SK-N-SH treated with all-trans-retinoic acid at 6 μM for 48 hours (cell line): ENCODE results near the gene FOXP3.
"Not testable (repeated sequence)": the region's sequence is repeated elsewhere in the genome, so short reads cannot be mapped to it uniquely, and the experiment has no call there.

Experiments used
- ATAC-seq: fragments of 200-7000 bp; cut with Tn5 transposase; 3 replicates; pipeline ENCODE4 v1.9.1; 2020; ENCODE audit warnings: mild to moderate bottlenecking, moderate library complexity
- BACH2 ChIP-seq: fragments of 250-450 bp; sonication (Bioruptor Pico); IDR thresholded peaks from 2 replicates; pipeline ENCODE4 v1.9.0; 2021; ENCODE audit warnings: mild to moderate bottlenecking, borderline replicate concordance
- CREB5 ChIP-seq: fragments of 250-450 bp; sonication (Bioruptor Pico); IDR thresholded peaks from 2 replicates; pipeline ENCODE4 v1.5.1; 2020; ENCODE audit warnings: low read depth, mild to moderate bottlenecking, moderate library complexity
- CSDC2 ChIP-seq: fragments of 250-450 bp; sonication (Bioruptor Pico); IDR thresholded peaks from 2 replicates; pipeline ENCODE4 v1.5.0; 2020; ENCODE audit warnings: mild to moderate bottlenecking, moderate library complexity
- CSRNP3 ChIP-seq: fragments of 250-450 bp; sonication (Bioruptor Pico); IDR thresholded peaks from 2 replicates; pipeline ENCODE4 v1.5.1; 2021; ENCODE audit warnings: mild to moderate bottlenecking, moderate library complexity
- ESRRG ChIP-seq: fragments of 250-450 bp; sonication (Bioruptor Pico); IDR thresholded peaks from 2 replicates; pipeline ENCODE4 v1.6.1; 2021; ENCODE audit warnings: mild to moderate bottlenecking
- GLIS3 ChIP-seq: fragments of 250-450 bp; sonication (Bioruptor Pico); IDR thresholded peaks from 2 replicates; pipeline ENCODE4 v1.5.0; 2020; ENCODE audit warnings: mild to moderate bottlenecking, moderate library complexity
- ISL1 ChIP-seq: fragments of 250-450 bp; sonication (Bioruptor Pico); IDR thresholded peaks from 2 replicates; pipeline ENCODE4 v2.1.2; 2022; ENCODE audit warnings: mild to moderate bottlenecking, moderate library complexity
- OSR1 ChIP-seq: fragments of 250-450 bp; sonication (Bioruptor Pico); IDR thresholded peaks from 2 replicates; pipeline ENCODE4 v1.8.0; 2022; ENCODE audit warnings: moderate library complexity, mild to moderate bottlenecking, inconsistent platforms
- PATZ1 ChIP-seq: fragments of 250-450 bp; sonication (Bioruptor Pico); IDR thresholded peaks from 2 replicates; pipeline ENCODE4 v1.8.0; 2020; ENCODE audit warnings: mild to moderate bottlenecking, moderate library complexity, borderline replicate concordance
- POU6F1 ChIP-seq: fragments of 250-450 bp; sonication (Bioruptor Pico); IDR thresholded peaks from 2 replicates; pipeline ENCODE4 v1.8.0; 2021; ENCODE audit warnings: low read depth, mild to moderate bottlenecking, moderate library complexity, borderline replicate concordance
- PPARA ChIP-seq: fragments of 250-450 bp; sonication (Bioruptor Pico); IDR thresholded peaks from 2 replicates; pipeline ENCODE4 v1.5.0; 2020; ENCODE audit warnings: mild to moderate bottlenecking, borderline replicate concordance
- RARB ChIP-seq: fragments of 250-450 bp; sonication (Bioruptor Pico); IDR thresholded peaks from 2 replicates; pipeline ENCODE4 v1.8.0; 2021; ENCODE audit warnings: mild to moderate bottlenecking, moderate library complexity
- SNAI2 ChIP-seq: fragments of 250-450 bp; sonication (Bioruptor Pico); IDR thresholded peaks from 2 replicates; pipeline ENCODE4 v1.5.0; 2020; ENCODE audit warnings: mild to moderate bottlenecking, moderate library complexity
- TCF4 ChIP-seq: fragments of 250-450 bp; sonication (Bioruptor Pico); IDR thresholded peaks from 2 replicates; pipeline ENCODE4 v1.8.0; 2021; ENCODE audit warnings: mild to moderate bottlenecking, moderate library complexity, borderline replicate concordance
- TOX ChIP-seq: fragments of 250-450 bp; sonication (Bioruptor Pico); IDR thresholded peaks from 2 replicates; pipeline ENCODE4 v1.8.0; 2021; ENCODE audit warnings: mild to moderate bottlenecking, moderate library complexity, borderline replicate concordance
- TSHZ2 ChIP-seq: fragments of 250-450 bp; sonication (Bioruptor Pico); IDR thresholded peaks from 2 replicates; pipeline ENCODE4 v1.5.0; 2020; ENCODE audit warnings: mild to moderate bottlenecking, moderate library complexity
- ZC3H10 ChIP-seq: fragments of 250-450 bp; sonication (Bioruptor Pico); IDR thresholded peaks from 2 replicates; pipeline ENCODE4 v1.5.1; 2021; ENCODE audit warnings: mild to moderate bottlenecking, moderate library complexity
- ZFP3 ChIP-seq: fragments of 250-450 bp; sonication (Bioruptor Pico); IDR thresholded peaks from 2 replicates; pipeline ENCODE4 v1.5.0; 2020; ENCODE audit warnings: mild to moderate bottlenecking, moderate library complexity
- ZFP30 ChIP-seq: fragments of 450-650 bp; formaldehyde crosslinking; IDR thresholded peaks from 2 replicates; pipeline ENCODE4 v1.5.0; 2022; ENCODE audit warnings: mild to moderate bottlenecking, moderate library complexity
- ZNF565 ChIP-seq: fragments of 450-650 bp; formaldehyde crosslinking; conservative IDR thresholded peaks from 2 replicates; pipeline ENCODE4 v1.5.0; 2020; ENCODE audit warnings: low read depth, mild to moderate bottlenecking, moderate library complexity
- ZNF70 ChIP-seq: fragments of 450-650 bp; formaldehyde crosslinking; IDR thresholded peaks from 2 replicates; pipeline ENCODE4 v1.5.0; 2020; ENCODE audit warnings: mild to moderate bottlenecking, moderate library complexity

Gene FOXP3

GRCh38 chrX:49300703-49301102, 36.2 kb upstream of the FOXP3 start (continued):
- TF ChIP-seq OSR1 (CRISPR knock-in tag) (no peak), GLIS3 (CRISPR knock-in tag) (no peak), CSRNP3 (CRISPR knock-in tag) (no peak), TCF4 (CRISPR knock-in tag) (no peak), ESRRG (CRISPR knock-in tag) (no peak), SNAI2 (CRISPR knock-in tag) (no peak)

GRCh38 chrX:49299293-49299692, 34.8 kb upstream of the FOXP3 start:
- not testable (repeated sequence) for ATAC-seq

GRCh38 chrX:49292400-49293362, 28.2 kb upstream of the FOXP3 start:
- no peak for TF ChIP-seq ZC3H10 (CRISPR knock-in tag)
- TF ChIP-seq CREB5 (CRISPR knock-in tag) = no peak
- no peak for TF ChIP-seq TCF4 (CRISPR knock-in tag)
- TF ChIP-seq BACH2 (CRISPR knock-in tag) = no peak
- TF ChIP-seq GLIS3 (CRISPR knock-in tag) = no peak
- TF ChIP-seq ZFP30 (CRISPR knock-in tag) = no peak
- TF ChIP-seq PPARA = no peak
- TF ChIP-seq ZFP3 (CRISPR knock-in tag) = no peak
- no peak for TF ChIP-seq RARB (CRISPR knock-in tag)
- TF ChIP-seq OSR1 (CRISPR knock-in tag) = no peak
- no peak for TF ChIP-seq ZNF565 (CRISPR knock-in tag)
- TF ChIP-seq ZNF70 = no peak
- no peak for TF ChIP-seq POU6F1
- no peak for TF ChIP-seq CSRNP3 (CRISPR knock-in tag)
- TF ChIP-seq, all 23 proteins: peak for 0
- ATAC-seq = no peak

GRCh38 chrX:49291615-49292337, 27.3 kb upstream of the FOXP3 start:
- no peak for TF ChIP-seq TOX (CRISPR knock-in tag)
- ATAC-seq = peak; percentile 96

GRCh38 chrX:49290215-49290614, 25.7 kb upstream of the FOXP3 start:
- no peak for ATAC-seq
- TF ChIP-seq ZFP30 (CRISPR knock-in tag) (no peak), RARB (CRISPR knock-in tag) (no peak), ZFP3 (CRISPR knock-in tag) (no peak), TSHZ2 (CRISPR knock-in tag) (no peak), TCF4 (CRISPR knock-in tag) (no peak), PATZ1 (CRISPR knock-in tag) (no peak), CSDC2 (CRISPR knock-in tag) (no peak), GLIS3 (CRISPR knock-in tag) (no peak), ISL1 (no peak), OSR1 (CRISPR knock-in tag) (no peak)
